Kidney (tissue), 14 donors: ENCODE measurements around the gene TMEM44. TPM values are rescaled to one million over a fixed set of nuclear protein-coding genes. Genes with fewer than 3 reads are reported as not detected.

ENCODE experiments used
- DNase-seq, 5 donors: peaks; one replicate each; pipeline ENCODE4 v3.0.0-alpha.2; 2013 to 2020
- FAIRE-seq: peaks from 2 replicates; lab custom pipeline; 2012; peaks lifted over from hg19 to GRCh38; lab: Jason Lieb, UNC
- H3K27ac ChIP-seq, 2 donors: one replicate each; pipeline ENCODE4 v1.7.0; 2013; ENCODE audit warnings: low read depth in 2 of 2, low read length in 2 of 2, inconsistent platforms in 1 of 2
- H3K27me3 ChIP-seq: one replicate; pipeline ENCODE4 v1.7.1; 2013; ENCODE audit warnings: low read length, inconsistent platforms; ENCODE audit not compliant: control insufficient read depth, insufficient read depth
- H3K36me3 ChIP-seq, 3 donors: one replicate each; pipeline versions ENCODE4 v1.7.0 to v1.7.1; 2013; ENCODE audit warnings: low read length in 3 of 3, control low read depth in 1 of 3, inconsistent platforms in 1 of 3; ENCODE audit not compliant: insufficient read depth in 3 of 3, control insufficient read depth in 2 of 3
- H3K4me1 ChIP-seq, 3 donors: one replicate each; pipeline versions ENCODE4 v1.7.0 to v1.7.1; 2013; ENCODE audit warnings: low read length in 3 of 3, inconsistent platforms in 1 of 3, low read depth in 1 of 3; ENCODE audit not compliant: control insufficient read depth in 2 of 3, insufficient read depth in 2 of 3
- H3K4me3 ChIP-seq, 3 donors: one replicate each; pipeline versions ENCODE4 v1.7.0 to v1.8.1; 2013; ENCODE audit warnings: low read length in 3 of 3, control low read depth in 1 of 3, inconsistent platforms in 1 of 3
- H3K9ac ChIP-seq, 3 donors: one replicate each; pipeline versions ENCODE4 v1.7.0 to v1.7.1; 2013; ENCODE audit warnings: low read length in 3 of 3, control low read depth in 1 of 3, inconsistent platforms in 1 of 3
- H3K9me3 ChIP-seq, 3 donors: one replicate each; pipeline versions ENCODE4 v1.7.0 to v1.7.1; 2013; ENCODE audit warnings: low read length in 3 of 3, control low read depth in 1 of 3, inconsistent platforms in 1 of 3; ENCODE audit not compliant: control insufficient read depth in 2 of 3, insufficient read depth in 1 of 3
- CTCF ChIP-seq: IDR thresholded peaks from 3 replicates; pipeline ENCODE4 v1.5.1; 2012; ENCODE audit warnings: mild to moderate bottlenecking, moderate library complexity, borderline replicate concordance; ENCODE audit not compliant: insufficient read depth; ENCODE audit errors: extremely low read depth
- intact Hi-C: fragments of 100-400 bp; cut with DNase I; formaldehyde crosslinking; loops from one replicate; pipeline ENCODE4 v1.11.1; 2022
- polyA plus RNA-seq: library from polyadenylated mRNA; stranded (reverse); fragments of 350-450 nt; fragmentation: Illumina TruSeq; extraction: RNeasy Lipid Tissue Mini Kit (QIAGEN cat#74804); gene quantifications from one replicate; pipeline ENCODE4 v1.2.3, GENCODE V29; 2014; ENCODE audit warnings: low read depth, low replicate concordance; ENCODE audit not compliant: insufficient read depth
- total RNA-seq: library from RNA; stranded (reverse); fragmentation: NEBNext Ultra II Directional; extraction: Animal tissue kit (Norgen Biotek cat#: 25700); gene quantifications from one replicate; pipeline ENCODE4 v1.2.1, GENCODE V29; 2021
- donor health status: control.
- donor health status: control.
- donor health status: control.
- donor health status: control.
- donor health status: control.
- donor health status: DM: yes; HTN: yes; CAD: no.
- donor health status: Normal renal cell carcinoma (clear cell type).

TMEM44 gene
- total and polyA plus RNA-seq, 2 donors from 2014 or later, result 7.0 to 15.7 TPM

- no peaks in the 10 kb centered on the region for H3K36me3 ChIP-seq
- no peak for FAIRE-seq
These were observed 18.0 kb downstream of the TMEM44 start for GRCh38 chr3:194615226-194615625.

GRCh38 chr3:194612221-194612620 is 21.0 kb downstream of the TMEM44 start:
- H3K9ac ChIP-seq, result no peak overlapping the region
- H3K4me1 ChIP-seq, result no peaks in the 10 kb centered on the region
- intact Hi-C loops, result no loop called here
- H3K27ac ChIP-seq, result no peak overlapping the region
- DNase-seq (no peak), FAIRE-seq (no peak)
- H3K9me3 ChIP-seq, result no peaks in the 10 kb centered on the region
- no peaks in the 10 kb centered on the region for H3K36me3 ChIP-seq
- no peak for TF ChIP-seq CTCF
- no peaks in the 10 kb centered on the region for H3K27me3 ChIP-seq
- no peak overlapping the region for H3K4me3 ChIP-seq

More at GRCh38 chr3:194615226-194615625, 18.0 kb downstream of the TMEM44 start:
- Histone ChIP-seq H3K27me3 (no peaks in the 10 kb centered on the region), H3K9ac (no peak overlapping the region), H3K4me1 (no peaks in the 10 kb centered on the region), H3K27ac (no peak overlapping the region), H3K9me3 (no peaks in the 10 kb centered on the region), H3K4me3 (no peak overlapping the region)
- TF ChIP-seq CTCF, result no peak
- intact Hi-C loops, result no loop called here
- no peak for DNase-seq

GRCh38 chr3:194610689-194611088 is 22.5 kb downstream of the TMEM44 start:
- TF ChIP-seq CTCF, result no peak
- Histone ChIP-seq H3K4me3 (no peak overlapping the region), H3K36me3 (no peaks in the 10 kb centered on the region), H3K27me3 (no peaks in the 10 kb centered on the region), H3K9ac (no peak overlapping the region), H3K9me3 (no peaks in the 10 kb centered on the region), H3K4me1 (no peaks in the 10 kb centered on the region), H3K27ac (no peak overlapping the region)
- intact Hi-C loops, result no loop called here
- no peak for DNase-seq
- FAIRE-seq, result no peak

GRCh38 chr3:194609601-194610000 is 23.6 kb downstream of the TMEM44 start:
- intact Hi-C loops, result no loop called here

More at GRCh38 chr3:194609601-194610000, 23.6 kb downstream of the TMEM44 start:
- FAIRE-seq, result no peak
- no peak overlapping the region for H3K9ac ChIP-seq
- H3K4me3 ChIP-seq, result no peak overlapping the region
- no peaks in the 10 kb centered on the region for H3K4me1 ChIP-seq
- no peak for DNase-seq
- no peaks in the 10 kb centered on the region for H3K9me3 ChIP-seq
- TF ChIP-seq CTCF, result no peak
- no peaks in the 10 kb centered on the region for H3K27me3 ChIP-seq
- H3K36me3 ChIP-seq, result no peaks in the 10 kb centered on the region
- no peak overlapping the region for H3K27ac ChIP-seq
